Frontal cortex (tissue), 4 donors: ENCODE results near the gene EYA2. TPM values are rescaled to one million over a fixed set of nuclear protein-coding genes. Genes with fewer than 3 reads are reported as not detected.

ENCODE experiments used
- DNase-seq, 2 donors: peaks; one replicate each; pipeline ENCODE4 v3.0.0; 2012; ENCODE audit warnings: low spot score in 2 of 2
- FAIRE-seq: peaks from 2 replicates; lab custom pipeline; 2012; peaks lifted over from hg19 to GRCh38; lab: Jason Lieb, UNC
- total RNA-seq: library from RNA; depleted of rRNA; stranded (reverse); fragments of >200 nt; gene quantifications from one replicate; pipeline ENCODE4 v1.2.3, GENCODE V29; 2014
- donor health status: control.
- donor health status: control.
- donor health status: control.

Gene EYA2
- total RNA-seq, 1 donor from 2014 or later = 2.4 TPM

GRCh38 chr20:47024461-47024937, 129.9 kb downstream of the EYA2 start:
- DNase-seq (no peak), FAIRE-seq (no peak)

- DNase-seq = no peak
- no peak for FAIRE-seq
Measured at GRCh38 chr20:47027042-47027441, 132.4 kb downstream of the EYA2 start.

GRCh38 chr20:47027456-47027855, 132.8 kb downstream of the EYA2 start:
- FAIRE-seq (no peak), DNase-seq (no peak)

- no peak for DNase-seq
- no peak for FAIRE-seq
Measured at GRCh38 chr20:47028487-47028886, 133.8 kb downstream of the EYA2 start.

- DNase-seq = no peak
- no peak for FAIRE-seq
Measured at GRCh38 chr20:47029845-47030244, 135.2 kb downstream of the EYA2 start.

- no peak for DNase-seq
- FAIRE-seq = no peak
Measured at GRCh38 chr20:47030271-47030810, 135.7 kb downstream of the EYA2 start.

- FAIRE-seq (no peak), DNase-seq (no peak)
Measured at GRCh38 chr20:47031004-47031403, 136.4 kb downstream of the EYA2 start.

- FAIRE-seq = no peak
- no peak for DNase-seq
Measured at GRCh38 chr20:47031821-47032220, 137.2 kb downstream of the EYA2 start.

- FAIRE-seq (no peak), DNase-seq (no peak)
Measured at GRCh38 chr20:47032933-47033578, 138.4 kb downstream of the EYA2 start.

GRCh38 chr20:47033665-47034064, 139.0 kb downstream of the EYA2 start:
- FAIRE-seq (no peak), DNase-seq (no peak)

- FAIRE-seq (no peak), DNase-seq (no peak)
Measured at GRCh38 chr20:47035026-47035590, 140.5 kb downstream of the EYA2 start.

- no peak for FAIRE-seq
- DNase-seq = no peak
Measured at GRCh38 chr20:47036091-47036870, 141.6 kb downstream of the EYA2 start.

- DNase-seq (no peak), FAIRE-seq (no peak)
Measured at GRCh38 chr20:47038566-47039560, 144.2 kb downstream of the EYA2 start.

GRCh38 chr20:47040506-47041125, 146.0 kb downstream of the EYA2 start:
- FAIRE-seq = no peak
- no peak for DNase-seq

- FAIRE-seq = no peak
- DNase-seq = no peak
Measured at GRCh38 chr20:47041396-47041899, 146.8 kb downstream of the EYA2 start.

- FAIRE-seq (no peak), DNase-seq (no peak)
Measured at GRCh38 chr20:47042464-47042863, 147.8 kb downstream of the EYA2 start.

- DNase-seq = no peak
Measured at GRCh38 chr20:47043086-47043485, 148.4 kb downstream of the EYA2 start.

GRCh38 chr20:47044938-47045337, 150.3 kb downstream of the EYA2 start:
- no peak for DNase-seq
- no peak for FAIRE-seq

More at GRCh38 chr20:47043086-47043485, 148.4 kb downstream of the EYA2 start:
- no peak for FAIRE-seq

GRCh38 chr20:47048054-47048453, 153.4 kb downstream of the EYA2 start:
- FAIRE-seq = no peak
- no peak for DNase-seq
